Psoas muscle (tissue), 8 donors: ENCODE measurements around the gene ESRRA. TPM values are rescaled to one million over a fixed set of nuclear protein-coding genes. Genes with fewer than 3 reads are reported as not detected.

ENCODE experiments used
- ATAC-seq, 4 donors: fragments of 200-7000 bp; cut with Tn5 transposase; one replicate each; pipeline ENCODE4 v1.9.1; 2020; ENCODE audit warnings: moderate library complexity in 3 of 4, mild to moderate bottlenecking in 2 of 4
- DNase-seq, 2 donors: peaks; one replicate each; pipeline ENCODE4 v3.0.0-alpha.2; 2020
- H3K27ac ChIP-seq: fragments of 200-600 bp; one replicate; pipeline ENCODE4 v1.8.0; 2022
- H3K27me3 ChIP-seq, 3 donors: fragments of 200-600 bp in 1 of 3; one replicate each; pipeline versions ENCODE4 v1.6.1 to v1.8.0; 2013 to 2022; ENCODE audit warnings: low read length in 2 of 3, mild to moderate bottlenecking in 2 of 3, moderate library complexity in 1 of 3; ENCODE audit not compliant: insufficient read depth in 3 of 3
- H3K36me3 ChIP-seq, 2 donors: fragments of 200-600 bp in 1 of 2; one replicate each; pipeline versions ENCODE4 v1.6.1 to v1.8.0; 2013 to 2022; ENCODE audit warnings: low read depth in 1 of 2, mild to moderate bottlenecking in 1 of 2, moderate library complexity in 1 of 2; ENCODE audit not compliant: insufficient read depth in 1 of 2
- H3K4me1 ChIP-seq: fragments of 200-600 bp; one replicate; pipeline ENCODE4 v1.8.0; 2022
- H3K4me3 ChIP-seq: fragments of 200-600 bp; one replicate; pipeline ENCODE4 v1.8.0; 2022; ENCODE audit warnings: mild to moderate bottlenecking
- H3K9me3 ChIP-seq: fragments of 200-600 bp; one replicate; pipeline ENCODE4 v1.8.0; 2022
- CTCF ChIP-seq: fragments of 200-600 bp; IDR thresholded peaks from one replicate; pipeline ENCODE4 v1.8.0; 2022; ENCODE audit warnings: antibody characterized with exemption
- WGBS, 3 donors: extraction: QIAGEN DNeasy Blood & Tissue Kit; methylation state at CpG; one replicate each; pipeline versions ENCODE4 v1.1.6 to v1.1.7; 2013; 5-methylcytosine and 5-hydroxymethylcytosine counted together
- intact Hi-C, 2 donors: fragments of 100-400 bp; cut with DNase I; formaldehyde crosslinking; loops; one replicate each; pipeline versions ENCODE4 v1.11.0 to v1.14.2; 2022
- polyA plus RNA-seq, 3 donors: library from polyadenylated mRNA; stranded (reverse); fragments of 200-250 nt; gene quantifications; one replicate each; pipeline ENCODE4 v1.2.3, GENCODE V29; 2013
- total RNA-seq, 4 donors: library from RNA; stranded (reverse); fragmentation: NEBNext Ultra II Directional in 2 of 4; extraction: Animal tissue kit (Norgen Biotek cat#: 25700) in 2 of 4; gene quantifications; one replicate each; pipeline versions ENCODE4 v1.2.1 to v1.2.4, GENCODE V29; 2021 to 2023
- donor health status: healthy with polysubstance abuse.
- donor health status: DM: no; HTN: no; CAD: no; lungs with moderate emphysema.
- donor health status: Bipolar disorder and iron deficiency.
- donor health status: healthy.
- donor health status: DM: yes; HTN: yes; CAD: no.
- donor health status: DM: no; HTN: no; CAD: no.
- donor health status: DM: no; HTN: no; CAD: no.
- donor health status: DM: yes; HTN: yes; CAD: no.

Gene ESRRA
- total and polyA plus RNA-seq, 7 donors, result 104 to 362 (median 261) TPM

GRCh38 chr11:64334764-64335735 lies 29.7 kb downstream of the ESRRA start:
- Histone ChIP-seq H3K9me3 (no peaks in the 10 kb centered on the region), H3K27ac (no peak overlapping the region), H3K36me3 (no peaks in the 10 kb centered on the region), H3K4me1 (no peaks in the 10 kb centered on the region), H3K27me3 (no peaks in the 10 kb centered on the region), H3K4me3 (no peak overlapping the region)
- DNase-seq (peak in 1 of 2 donors; percentile 62), ATAC-seq (peak; percentile 86 to 96 (median 92))
- WGBS, 3 donors, result 61 to 69% (median 67%) methylated on average over 13 of the region's 13 CpGs
- intact Hi-C loops, result no loop called here
- no peak for TF ChIP-seq CTCF

GRCh38 chr11:64337538-64338249 lies 32.4 kb downstream of the ESRRA start:
- no peak for ATAC-seq

GRCh38 chr11:64338716-64339115 lies 33.4 kb downstream of the ESRRA start:
- no peaks in the 10 kb centered on the region for H3K27me3 ChIP-seq
- no peaks in the 10 kb centered on the region for H3K9me3 ChIP-seq
- intact Hi-C loops, result no loop called here
- no peaks in the 10 kb centered on the region for H3K36me3 ChIP-seq
- no peak overlapping the region for H3K27ac ChIP-seq
- H3K4me3 ChIP-seq, result no peak overlapping the region
- ATAC-seq (no peak), DNase-seq (no peak)
- WGBS, 3 donors, result 81 to 91% (median 86%) methylated on average over 8 of the region's 8 CpGs
- H3K4me1 ChIP-seq, result peaks cover 5% of the 10 kb centered on the region
- no peak for TF ChIP-seq CTCF

More at GRCh38 chr11:64337538-64338249, 32.4 kb downstream of the ESRRA start:
- DNase-seq, result no peak
- H3K27me3 ChIP-seq, result no peaks in the 10 kb centered on the region
- no peaks in the 10 kb centered on the region for H3K9me3 ChIP-seq
- H3K36me3 ChIP-seq, result no peaks in the 10 kb centered on the region
- intact Hi-C loops, result no loop called here
- H3K27ac ChIP-seq, result no peak overlapping the region
- TF ChIP-seq CTCF, result no peak
- 66 to 72% (median 69%) methylated on average over 8 of the region's 8 CpGs for WGBS, 3 donors
- peaks cover 5% of the 10 kb centered on the region for H3K4me1 ChIP-seq
- no peak overlapping the region for H3K4me3 ChIP-seq

- no peak for DNase-seq
- Histone ChIP-seq H3K36me3 (no peaks in the 10 kb centered on the region), H3K27ac (no peak overlapping the region), H3K4me3 (no peak overlapping the region), H3K9me3 (no peaks in the 10 kb centered on the region), H3K4me1 (peaks cover 5% of the 10 kb centered on the region), H3K27me3 (no peaks in the 10 kb centered on the region)
- intact Hi-C loops, result no loop called here
- no peak for ATAC-seq
- TF ChIP-seq CTCF, result no peak
- WGBS, 3 donors, result 61 to 70% (median 66%) methylated on average over 4 of the region's 4 CpGs
Measured at GRCh38 chr11:64339286-64339685, 34.0 kb downstream of the ESRRA start.
